Hepatocyte (in vitro differentiated cells): ENCODE measurements around the gene SEPTIN8. TPM values are rescaled to one million over a fixed set of nuclear protein-coding genes. Genes with fewer than 3 reads are reported as not detected.

Experiments
- DNase-seq: peaks from one replicate; pipeline ENCODE4 v3.0.0-alpha.2; 2016; ENCODE audit warnings: low spot score
- H2AFZ ChIP-seq: fragments of 200-600 bp; sonication (generic); 2 replicates; pipeline ENCODE4 v1.6.0; 2016; ENCODE audit warnings: antibody characterized with exemption, mild to moderate bottlenecking
- H3K27ac ChIP-seq: fragments of 200-600 bp; sonication (generic); 2 replicates; pipeline ENCODE4 v1.5.1; 2016; ENCODE audit warnings: mild to moderate bottlenecking
- H3K27me3 ChIP-seq: fragments of 200-600 bp; sonication (generic); 2 replicates; pipeline ENCODE4 v1.6.1; 2016
- H3K36me3 ChIP-seq: fragments of 200-600 bp; sonication (generic); replicated peaks from 2 replicates; pipeline ENCODE4 v1.5.1; 2016; ENCODE audit warnings: low read depth; ENCODE audit not compliant: insufficient read depth
- H3K4me1 ChIP-seq: fragments of 200-600 bp; sonication (generic); 2 replicates; pipeline ENCODE4 v1.5.1; 2016; ENCODE audit warnings: mild to moderate bottlenecking, moderate library complexity; ENCODE audit not compliant: insufficient read depth
- H3K4me2 ChIP-seq: fragments of 200-600 bp; sonication (generic); 2 replicates; pipeline ENCODE4 v1.6.0; 2016
- H3K4me3 ChIP-seq: fragments of 200-600 bp; sonication (generic); 2 replicates; pipeline ENCODE4 v1.5.1; 2016; ENCODE audit warnings: mild to moderate bottlenecking
- H3K79me2 ChIP-seq: fragments of 200-600 bp; sonication (generic); 2 replicates; pipeline ENCODE4 v1.6.0; 2017; ENCODE audit warnings: mild to moderate bottlenecking
- H3K9me2 ChIP-seq: fragments of 200-600 bp; sonication (generic); replicated peaks from 2 replicates; pipeline ENCODE4 v1.6.0; 2017; ENCODE audit warnings: mild to moderate bottlenecking; ENCODE audit not compliant: insufficient read depth
- H3K9me3 ChIP-seq: fragments of 200-600 bp; sonication (generic); 2 replicates; pipeline ENCODE4 v1.5.1; 2016; ENCODE audit warnings: low read depth, mild to moderate bottlenecking
- H4K20me1 ChIP-seq: fragments of 200-600 bp; sonication (generic); 2 replicates; pipeline ENCODE4 v1.6.0; 2016; ENCODE audit warnings: mild to moderate bottlenecking; ENCODE audit not compliant: insufficient read depth, poor library complexity, severe bottlenecking
- CTCF ChIP-seq: fragments of 200-600 bp; sonication (generic); IDR thresholded peaks from 2 replicates; pipeline ENCODE4 v1.5.1; 2016; ENCODE audit warnings: antibody characterized with exemption, mild to moderate bottlenecking; ENCODE audit not compliant: poor library complexity
- EZH2 ChIP-seq: fragments of 200-600 bp; sonication (generic); IDR thresholded peaks from 2 replicates; pipeline ENCODE4 v1.6.1; 2016; ENCODE audit warnings: antibody characterized with exemption, mild to moderate bottlenecking, borderline replicate concordance
- EZH2phosphoT487 ChIP-seq: fragments of 200-600 bp; sonication (generic); IDR thresholded peaks from one replicate; pipeline ENCODE4 v1.6.1; 2018; ENCODE audit warnings: antibody characterized with exemption, mild to moderate bottlenecking, low read depth, moderate library complexity; ENCODE audit not compliant: unreplicated experiment, severe bottlenecking
- WGBS: methylation state at CpG from one replicate; pipeline ENCODE4 v1.1.6; 2016; ENCODE audit warnings: low lambda C conversion rate; ENCODE audit errors: missing lambda C conversion rate; 5-methylcytosine and 5-hydroxymethylcytosine counted together
- polyA plus RNA-seq: library from polyadenylated mRNA; unstranded; fragments of >200 nt; fragmentation: Nextera tagmentation; extraction: Ambion mirVana; gene quantifications from 2 replicates; pipeline ENCODE4 v1.2.1, GENCODE V29; 2016
- total RNA-seq: library from RNA; depleted of rRNA; stranded (reverse); fragments of >200 nt; gene quantifications from 2 replicates; pipeline ENCODE4 v1.2.3, GENCODE V29; 2014

SEPTIN8 gene
- total and polyA plus RNA-seq, 2 experiments from 2014 or later, result 18.7 to 41.9 TPM

- WGBS, result 94% methylated on average over 2 of the region's 2 CpGs
- H3K9me2 ChIP-seq, result no peaks in the 10 kb centered on the region
- H3K4me2 ChIP-seq, result no peak overlapping the region
- H3K9me3 ChIP-seq, result no peaks in the 10 kb centered on the region
- TF ChIP-seq EZH2 (no peak), CTCF (no peak), EZH2phosphoT487 (no peak)
- no peaks in the 10 kb centered on the region for H3K36me3 ChIP-seq
- H3K4me3 ChIP-seq, result no peak overlapping the region
- H3K27me3 ChIP-seq, result no peaks in the 10 kb centered on the region
- H4K20me1 ChIP-seq, result no peaks in the 10 kb centered on the region
- DNase-seq, result no peak
- peaks cover 5% of the 10 kb centered on the region for H3K4me1 ChIP-seq
- H2AFZ ChIP-seq, result no peak overlapping the region
- peaks cover 27% of the 10 kb centered on the region for H3K79me2 ChIP-seq
- H3K27ac ChIP-seq, result no peak overlapping the region
These were observed 43.4 kb downstream of the SEPTIN8 start for GRCh38 chr5:132733499-132734148.

GRCh38 chr5:132729896-132730295, 47.1 kb downstream of the SEPTIN8 start:
- DNase-seq, result no peak
- H4K20me1 ChIP-seq, result no peaks in the 10 kb centered on the region
- H3K36me3 ChIP-seq, result no peaks in the 10 kb centered on the region
- TF ChIP-seq EZH2 (no peak), EZH2phosphoT487 (no peak), CTCF (no peak)
- no peaks in the 10 kb centered on the region for H3K27me3 ChIP-seq
- WGBS, result 91% methylated on average over 10 of the region's 10 CpGs
- no peak overlapping the region for H3K27ac ChIP-seq
- no peaks in the 10 kb centered on the region for H3K9me2 ChIP-seq
- no peak overlapping the region for H3K4me3 ChIP-seq
- no peak overlapping the region for H3K4me2 ChIP-seq
- H3K79me2 ChIP-seq, result peaks cover 8% of the 10 kb centered on the region
- H3K4me1 ChIP-seq, result no peaks in the 10 kb centered on the region
- H3K9me3 ChIP-seq, result no peaks in the 10 kb centered on the region
- no peak overlapping the region for H2AFZ ChIP-seq

- TF ChIP-seq EZH2phosphoT487 (no peak), EZH2 (no peak), CTCF (no peak)
- H3K27me3 ChIP-seq, result no peaks in the 10 kb centered on the region
- H3K9me3 ChIP-seq, result no peaks in the 10 kb centered on the region
- H3K4me2 ChIP-seq, result no peak overlapping the region
- no peaks in the 10 kb centered on the region for H3K36me3 ChIP-seq
- no peak overlapping the region for H3K4me3 ChIP-seq
- no peak overlapping the region for H3K27ac ChIP-seq
- H4K20me1 ChIP-seq, result no peaks in the 10 kb centered on the region
- no peaks in the 10 kb centered on the region for H3K9me2 ChIP-seq
- H3K79me2 ChIP-seq, result no peaks in the 10 kb centered on the region
- H3K4me1 ChIP-seq, result no peaks in the 10 kb centered on the region
- no peak overlapping the region for H2AFZ ChIP-seq
- no peak for DNase-seq
- WGBS, result 88% methylated on average over 2 of the region's 2 CpGs
These were observed 51.3 kb downstream of the SEPTIN8 start for GRCh38 chr5:132725745-132726144.
